Bone marrow (tissue), 2 donors: ENCODE measurements around the gene ING4.
A peak's percentile ranks its signal among the peaks of the same experiment; 100 is the strongest.

Experiments
- DNase-seq, 2 donors: peaks; one replicate each; lab custom pipeline; 2025; lab: John Stamatoyannopoulos, UW

Gene ING4

GRCh38 chr12:6688543-6688998, 25.7 kb upstream of the ING4 start:
- peak in 1 of 2 donors; percentile 83 for DNase-seq

- no peak for DNase-seq
Observed at GRCh38 chr12:6685814-6686213, 22.9 kb upstream of the ING4 start.

GRCh38 chr12:6684609-6685008, 21.7 kb upstream of the ING4 start:
- DNase-seq: peak in 1 of 2 donors; percentile 40

GRCh38 chr12:6676962-6677361, 14.0 kb upstream of the ING4 start:
- no peak for DNase-seq

- no peak for DNase-seq
Observed at GRCh38 chr12:6672143-6672542, 9.2 kb upstream of the ING4 start.

- no peak for DNase-seq
Observed at GRCh38 chr12:6667559-6668210, 4.8 kb upstream of the ING4 start.

- DNase-seq: no peak
Observed at GRCh38 chr12:6666211-6666610, 3.3 kb upstream of the ING4 start.

- DNase-seq: no peak
Observed at GRCh38 chr12:6664902-6665301, 2.0 kb upstream of the ING4 start.

GRCh38 chr12:6662602-6662905, 365 bp downstream of the ING4 start:
- DNase-seq: no peak

GRCh38 chr12:6653987-6654386, 8.9 kb downstream of the ING4 start:
- DNase-seq: no peak

GRCh38 chr12:6653342-6653741, 9.6 kb downstream of the ING4 start:
- no peak for DNase-seq

GRCh38 chr12:6652391-6652790, 10.5 kb downstream of the ING4 start:
- no peak for DNase-seq

GRCh38 chr12:6650832-6651231, 12.1 kb downstream of the ING4 start:
- no peak for DNase-seq

GRCh38 chr12:6647083-6647604, 15.8 kb downstream of the ING4 start, which contains the start of gene ACRBP:
Gene ACRBP (minus strand): TSS chr12:6647432. CDS start chr12:6647366, 66 bp downstream.
- DNase-seq: peak in 1 of 2 donors; percentile 23

- no peak for DNase-seq
Observed at GRCh38 chr12:6646276-6647082, 16.4 kb downstream of the ING4 start.

GRCh38 chr12:6644903-6645302, 18.0 kb downstream of the ING4 start:
- no peak for DNase-seq

GRCh38 chr12:6644257-6644596, 18.7 kb downstream of the ING4 start:
- peak; percentile 26 to 76 for DNase-seq

GRCh38 chr12:6643569-6644256, 19.2 kb downstream of the ING4 start:
- DNase-seq: no peak

- no peak for DNase-seq
Observed at GRCh38 chr12:6641131-6641530, 21.8 kb downstream of the ING4 start.

GRCh38 chr12:6640497-6640896, 22.4 kb downstream of the ING4 start:
- DNase-seq: no peak

GRCh38 chr12:6639151-6639801, 23.6 kb downstream of the ING4 start:
- DNase-seq: no peak

- DNase-seq: peak in 1 of 2 donors; percentile 46
Observed at GRCh38 chr12:6638305-6638704, 24.6 kb downstream of the ING4 start.
